K562 (cell line): Measurements from ENCODE around the gene PIK3CA. TPM values are rescaled to one million over a fixed set of nuclear protein-coding genes. Genes with fewer than 3 reads are reported as not detected.
A peak's percentile ranks its signal among the peaks of the same experiment; 100 is the strongest.
"Not testable (repeated sequence)": the region's sequence is repeated elsewhere in the genome, so short reads cannot be mapped to it uniquely, and the experiment has no call there.

Experiments
- ATAC-seq: fragments of 200-7000 bp; cut with Tn5 transposase; 3 replicates; pipeline ENCODE4 v1.9.1; 2020; ENCODE audit warnings: moderate library complexity
- BruUV-seq: library from RNA; stranded (reverse); fragments of 400-500 nt; replicated peaks from 2 replicates; lab custom pipeline; 2021; lab: Mats Ljungman, UMichigan
- CTCF ChIA-PET: fragments of 300-600 bp; formaldehyde crosslinking; extraction: SDS; loops from one replicate; lab custom pipeline; 2021; ENCODE audit warnings: low intra/inter-chr PET ratio; lab: Yijun Ruan, JAX
- POLR2A ChIA-PET: fragments of 300-600, 350-650 bp; sonication (Branson Sonifier 250); formaldehyde crosslinking; extraction: SDS; loops from one replicate; lab custom pipeline; 2021; ENCODE audit warnings: antibody characterized with exemption, inconsistent platforms; lab: Yijun Ruan, JAX
- DNase-seq, 4 experiments: peaks; one replicate each; pipeline versions ENCODE4 v3.0.0 to v3.0.0-alpha.2; 2011 to 2018; ENCODE audit warnings: low spot score in 3 of 4, mixed read lengths in 3 of 4; ENCODE audit errors: extremely low read depth in 1 of 4
- FAIRE-seq: peaks from 2 replicates; lab custom pipeline; 2011; peaks lifted over from hg19 to GRCh38; lab: Jason Lieb, UNC
- H2AFZ ChIP-seq: 2 replicates; pipeline ENCODE4 v1.6.0; 2011; ENCODE audit warnings: low read depth, low read length, control low read depth, inconsistent platforms
- H3K27ac ChIP-seq: fragments of 200-600 bp; 3 replicates; pipeline ENCODE4 v1.8.0; 2011; ENCODE audit warnings: low read depth, mild to moderate bottlenecking, control low read depth, inconsistent platforms, low read length, moderate library complexity, mixed read lengths; ENCODE audit errors: extremely low read depth
- H3K27me3 ChIP-seq, 2 experiments: fragments of 300-600 bp in 1 of 2; 2 replicates in 1 of 2; 3 replicates in 1 of 2; pipeline versions ENCODE4 v1.6.0 to v1.8.0; 2011; ENCODE audit warnings: inconsistent platforms in 2 of 2, low read length in 2 of 2, mild to moderate bottlenecking in 1 of 2, mixed read lengths in 1 of 2, moderate library complexity in 1 of 2; ENCODE audit not compliant: control insufficient read depth in 2 of 2, insufficient read depth in 2 of 2
- H3K36me3 ChIP-seq: fragments of 300-600 bp; 3 replicates; pipeline ENCODE4 v1.8.0; 2011; ENCODE audit warnings: mild to moderate bottlenecking, low read length, inconsistent platforms; ENCODE audit not compliant: control insufficient read depth, insufficient read depth
- H3K4me1 ChIP-seq, 2 experiments: fragments of 200-600 bp in 1 of 2; replicated peaks in 1 of 2; 2 replicates in 1 of 2; 3 replicates in 1 of 2; pipeline versions ENCODE4 v1.5.1 to v1.8.0; 2011; ENCODE audit warnings: inconsistent platforms in 2 of 2, low read length in 2 of 2, mild to moderate bottlenecking in 1 of 2, mixed read lengths in 1 of 2, moderate library complexity in 1 of 2; ENCODE audit not compliant: control insufficient read depth in 2 of 2, insufficient read depth in 2 of 2
- H3K4me2 ChIP-seq: 2 replicates; pipeline ENCODE4 v1.6.1; 2011; ENCODE audit warnings: low read length, control low read depth, inconsistent platforms, mixed read lengths; ENCODE audit not compliant: insufficient read depth
- H3K4me3 ChIP-seq: fragments of 200-600 bp; sonication (generic), shearing (Covaris generic); 2 replicates; pipeline ENCODE4 v1.5.1; 2016; ENCODE audit warnings: control low read depth, inconsistent platforms
- H3K79me2 ChIP-seq: fragments of 200-600 bp; 3 replicates; pipeline ENCODE4 v1.8.0; 2011; ENCODE audit warnings: low read length, inconsistent platforms; ENCODE audit not compliant: control insufficient read depth, insufficient read depth
- H3K9ac ChIP-seq, 2 experiments: 2 replicates each; pipeline versions ENCODE4 v1.6.0 to v1.6.1; 2011; ENCODE audit warnings: low read depth in 2 of 2, low read length in 2 of 2, control low read depth in 1 of 2, inconsistent platforms in 1 of 2, mild to moderate bottlenecking in 1 of 2, mixed read lengths in 1 of 2; ENCODE audit not compliant: insufficient read depth in 1 of 2
- H3K9me1 ChIP-seq: one replicate; pipeline ENCODE4 v1.6.0; 2011; ENCODE audit warnings: inconsistent platforms, mild to moderate bottlenecking, low read length, moderate library complexity; ENCODE audit not compliant: control insufficient read depth, insufficient read depth
- H3K9me3 ChIP-seq: replicated peaks from 2 replicates; pipeline ENCODE4 v1.5.1; 2011; ENCODE audit warnings: low read depth, low read length, inconsistent platforms; ENCODE audit not compliant: control insufficient read depth, insufficient read depth
- H4K20me1 ChIP-seq: replicated peaks from 2 replicates; pipeline ENCODE4 v1.6.1; 2011; ENCODE audit warnings: low read length, inconsistent platforms, mixed read lengths; ENCODE audit not compliant: control insufficient read depth, insufficient read depth
- ASH1L ChIP-seq: fragments of 450-650 bp; IDR thresholded peaks from 2 replicates; pipeline ENCODE4 v1.6.1; 2018; ENCODE audit warnings: borderline replicate concordance, mild to moderate bottlenecking, low read depth; ENCODE audit not compliant: partially characterized antibody
- BCOR ChIP-seq: fragments of 450-650 bp; IDR thresholded peaks from 2 replicates; pipeline ENCODE4 v1.6.1; 2016
- CBFA2T3 ChIP-seq: fragments of 450-650 bp; IDR thresholded peaks from 2 replicates; pipeline ENCODE4 v1.6.1; 2017
- CSDE1 ChIP-seq, 2 experiments: fragments of 450-650 bp; IDR thresholded peaks; 2 replicates each; pipeline ENCODE4 v1.6.1; 2016; ENCODE audit warnings: mild to moderate bottlenecking in 1 of 2
- CTBP1 ChIP-seq: fragments of 450-650 bp; IDR thresholded peaks from 2 replicates; pipeline ENCODE4 v1.6.1; 2016; ENCODE audit warnings: borderline replicate concordance
- KDM1A ChIP-seq, 2 experiments: fragments of 450-650 bp; IDR thresholded peaks; 2 replicates each; pipeline ENCODE4 v1.6.1; 2016; ENCODE audit warnings: mild to moderate bottlenecking in 2 of 2
- ZFP1 ChIP-seq: fragments of 450-650 bp; formaldehyde crosslinking; IDR thresholded peaks from 2 replicates; pipeline ENCODE4 v1.4.0; 2020; ENCODE audit warnings: mild to moderate bottlenecking, mixed read lengths
- ZNF146 ChIP-seq: IDR thresholded peaks from one replicate; pipeline ENCODE4 v1.6.1; 2018; ENCODE audit warnings: missing compliant biosample characterization; ENCODE audit not compliant: unreplicated experiment
- ZNF717 ChIP-seq: fragments of 250-450 bp; sonication (Bioruptor Pico); IDR thresholded peaks from 2 replicates; pipeline ENCODE4 v1.5.0; 2021
- whole genome bisulfite sequencing: fragments of 100-300 bp; shearing (Covaris generic); methylation state at CpG from one replicate; pipeline ENCODE4 v1.1.6; 2016; ENCODE audit warnings: low coverage, mixed read lengths; ENCODE audit not compliant: insufficient coverage; ENCODE audit errors: missing lambda C conversion rate; 5-methylcytosine and 5-hydroxymethylcytosine counted together
- in situ Hi-C: fragments of 300-500 bp; cut with MboI; formaldehyde crosslinking; loops from 4 replicates; pipeline ENCODE4 v1.15.0; 2018; ENCODE audit warnings: inconsistent platforms, mixed read lengths
- intact Hi-C: fragments of 100-400 bp; cut with micrococcal nuclease; formaldehyde crosslinking; loops from 2 replicates; pipeline ENCODE4 v1.14.2; 2022
- polyA plus RNA-seq, 8 experiments: library from polyadenylated mRNA; depleted of rRNA in 4 of 8; stranded (reverse) in 5 of 8; unstranded in 3 of 8; fragments of >200 nt; fragmentation: Nextera tagmentation in 2 of 8; fragmentation: Illumina TruSeq in 1 of 8; extraction: Ambion mirVana in 2 of 8; extraction: Trizol in 1 of 8; gene quantifications; 2 replicates each; pipeline versions ENCODE4 v1.2.1 to v1.2.3, GENCODE V29; 2011 to 2014; ENCODE audit warnings: inconsistent platforms in 1 of 8, missing spikeins in 1 of 8
- total RNA-seq, 7 experiments: library from RNA; depleted of rRNA in 6 of 7; stranded (reverse); fragments of >200 nt in 6 of 7; fragmentation: Illumina TruSeq in 2 of 7; extraction: Trizol in 2 of 7; gene quantifications; 2 replicates each; pipeline versions ENCODE4 v1.2.1 to v1.2.3, GENCODE V29; 2011 to 2021; ENCODE audit warnings: low replicate concordance in 1 of 7
- TF ChIP-seq, protein P1 (sequence below), 2 experiments: fragments of 450-650 bp; IDR thresholded peaks; 2 replicates each; pipeline ENCODE4 v1.6.1; 2018; ENCODE audit warnings: mild to moderate bottlenecking in 2 of 2, low read depth in 1 of 2; ENCODE audit not compliant: partially characterized antibody in 2 of 2
- TF ChIP-seq, protein P2 (sequence below): sonication (generic); formaldehyde crosslinking; IDR thresholded peaks from 2 replicates; pipeline ENCODE4 v1.5.0; 2020; ENCODE audit warnings: missing genetic modification reagents

Gene PIK3CA
- total and polyA plus RNA-seq, 9 of the 15 experiments (the other 6 are each of a cell fraction or from before 2014, with no cell fraction given), result 3.8 to 19.4 (median 10.8) TPM

DNA sequence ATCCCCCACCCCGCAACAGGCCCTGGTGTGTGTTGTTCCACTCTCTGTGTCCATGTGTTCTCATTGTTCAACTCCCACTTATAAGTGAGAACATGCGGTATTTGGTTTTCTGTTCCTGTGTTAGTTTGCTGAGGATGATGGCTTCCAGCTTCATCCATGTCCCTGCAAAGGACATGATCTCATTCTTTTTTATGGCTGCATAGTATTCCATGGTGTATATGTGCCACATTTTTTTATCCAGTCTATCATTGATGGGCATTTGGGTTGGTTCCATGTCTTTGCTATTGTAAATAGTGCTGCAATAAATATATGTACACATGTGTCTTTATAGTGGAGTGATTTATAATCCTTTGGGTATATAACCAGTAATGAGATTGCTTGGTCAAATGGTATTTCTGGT, 126.3 kb downstream of the PIK3CA start:
- H3K36me3 ChIP-seq, H4K20me1 ChIP-seq, FAIRE-seq, intact Hi-C loops, in situ Hi-C loops, H3K27me3 ChIP-seq, H3K9ac ChIP-seq, DNase-seq, CTCF ChIA-PET, H3K9me1 ChIP-seq, H3K79me2 ChIP-seq, H2AFZ ChIP-seq, H3K27ac ChIP-seq, H3K4me3 ChIP-seq, ATAC-seq, H3K9me3 ChIP-seq, BruUV-seq, H3K4me2 ChIP-seq: not testable (repeated sequence)
- WGBS, result 93% methylated on average over 2 of the region's 2 CpGs
- H3K4me1 ChIP-seq, result peaks cover 11 to 18% of the 10 kb centered on the region in 2 experiments; a peak in 4 of 5 replicates
- peak; percentile 50 for TF ChIP-seq ZNF146 (CRISPR knock-in tag)
- TF ChIP-seq BCOR, result peak; percentile 67; the same call in 1 of the 2 replicates
- TF ChIP-seq KDM1A (IDR thresholded peaks at IDR 0.05), result peak in 1 of 2 experiments; percentile 26; a peak in 1 of 4 replicates
- POLR2A ChIA-PET, result interaction anchor here (0.6 kb wide), 1 partner anchor 8 kb away, joined by 4 read pairs; no protein-coding TSS in a partner anchor

DNA sequence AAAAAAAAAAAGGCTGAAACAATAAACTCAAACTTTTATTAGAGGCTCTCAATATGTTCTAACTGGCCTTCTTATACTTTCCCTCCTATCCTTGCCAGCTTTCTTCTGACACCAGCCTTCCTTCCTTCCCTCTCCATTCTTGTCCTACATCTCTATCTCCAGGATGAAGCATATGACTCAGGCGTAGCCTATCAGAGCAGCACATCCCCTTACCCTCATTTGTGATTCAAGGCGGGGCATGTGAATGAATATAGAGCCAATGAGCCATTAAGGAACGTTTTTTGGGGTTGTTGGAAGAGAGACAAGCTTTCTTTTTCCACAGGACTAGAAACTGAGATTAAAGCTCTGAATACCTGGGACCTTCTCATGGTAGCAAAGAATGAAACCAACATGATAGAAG, 127.8 kb downstream of the PIK3CA start:
- Histone ChIP-seq H4K20me1 (no peaks in the 10 kb centered on the region), H3K9me1 (no peaks in the 10 kb centered on the region), H3K9me3 (no peaks in the 10 kb centered on the region), H3K4me2 (peak overlapping the region; percentile 39), H3K4me3 (no peak overlapping the region), H3K9ac (0 out of 4 replicates have a peak overlapping the region, but pooled peaks of 1 of the 2 experiments have one; percentile 24), H2AFZ (peak overlapping the region; percentile 91), H3K27ac (0 out of 3 replicates have a peak overlapping the region, but pooled peaks have one; percentile 3), H3K79me2 (no peaks in the 10 kb centered on the region), H3K4me1 (peaks cover 6 to 13% of the 10 kb centered on the region in 2 experiments; a peak in 4 of 5 replicates), H3K27me3 (no peaks in the 10 kb centered on the region), H3K36me3 (no peaks in the 10 kb centered on the region)
- ChIA-PET CTCF (no interaction called here), POLR2A (interaction anchor here (0.6 to 1.7 kb wide), 3 partner anchors 13 to 138 kb away, joined by 3 to 6 read pairs (median 4); no protein-coding TSS in a partner anchor)
- in situ Hi-C loops, result no loop called here
- BruUV-seq, result no TSS peak
- peak; percentile 59 to 70 (median 61) for DNase-seq
- FAIRE-seq, result peak; percentile 84
- peak; percentile 88 for ATAC-seq
- 9% methylated on average over 3 of the region's 3 CpGs for WGBS
- intact Hi-C loops, result no loop called here
- TF ChIP-seq, protein P1, sequence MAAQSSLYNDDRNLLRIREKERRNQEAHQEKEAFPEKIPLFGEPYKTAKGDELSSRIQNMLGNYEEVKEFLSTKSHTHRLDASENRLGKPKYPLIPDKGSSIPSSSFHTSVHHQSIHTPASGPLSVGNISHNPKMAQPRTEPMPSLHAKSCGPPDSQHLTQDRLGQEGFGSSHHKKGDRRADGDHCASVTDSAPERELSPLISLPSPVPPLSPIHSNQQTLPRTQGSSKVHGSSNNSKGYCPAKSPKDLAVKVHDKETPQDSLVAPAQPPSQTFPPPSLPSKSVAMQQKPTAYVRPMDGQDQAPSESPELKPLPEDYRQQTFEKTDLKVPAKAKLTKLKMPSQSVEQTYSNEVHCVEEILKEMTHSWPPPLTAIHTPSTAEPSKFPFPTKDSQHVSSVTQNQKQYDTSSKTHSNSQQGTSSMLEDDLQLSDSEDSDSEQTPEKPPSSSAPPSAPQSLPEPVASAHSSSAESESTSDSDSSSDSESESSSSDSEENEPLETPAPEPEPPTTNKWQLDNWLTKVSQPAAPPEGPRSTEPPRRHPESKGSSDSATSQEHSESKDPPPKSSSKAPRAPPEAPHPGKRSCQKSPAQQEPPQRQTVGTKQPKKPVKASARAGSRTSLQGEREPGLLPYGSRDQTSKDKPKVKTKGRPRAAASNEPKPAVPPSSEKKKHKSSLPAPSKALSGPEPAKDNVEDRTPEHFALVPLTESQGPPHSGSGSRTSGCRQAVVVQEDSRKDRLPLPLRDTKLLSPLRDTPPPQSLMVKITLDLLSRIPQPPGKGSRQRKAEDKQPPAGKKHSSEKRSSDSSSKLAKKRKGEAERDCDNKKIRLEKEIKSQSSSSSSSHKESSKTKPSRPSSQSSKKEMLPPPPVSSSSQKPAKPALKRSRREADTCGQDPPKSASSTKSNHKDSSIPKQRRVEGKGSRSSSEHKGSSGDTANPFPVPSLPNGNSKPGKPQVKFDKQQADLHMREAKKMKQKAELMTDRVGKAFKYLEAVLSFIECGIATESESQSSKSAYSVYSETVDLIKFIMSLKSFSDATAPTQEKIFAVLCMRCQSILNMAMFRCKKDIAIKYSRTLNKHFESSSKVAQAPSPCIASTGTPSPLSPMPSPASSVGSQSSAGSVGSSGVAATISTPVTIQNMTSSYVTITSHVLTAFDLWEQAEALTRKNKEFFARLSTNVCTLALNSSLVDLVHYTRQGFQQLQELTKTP (IDR thresholded peaks at IDR 0.05; ENCODE audit: low read depth in 1 of 2, partially characterized antibody in 2 of 2), result no peak
- TF ChIP-seq CSDE1 (IDR thresholded peaks at IDR 0.05) (no peak), CTBP1 (no peak), CBFA2T3 (peak; percentile 43; the same call in 1 of the 2 replicates), ZNF717 (CRISPR knock-in tag) (no peak), ZFP1 (CRISPR knock-in tag) (no peak), ASH1L (no peak)
- TF ChIP-seq, protein P2, sequence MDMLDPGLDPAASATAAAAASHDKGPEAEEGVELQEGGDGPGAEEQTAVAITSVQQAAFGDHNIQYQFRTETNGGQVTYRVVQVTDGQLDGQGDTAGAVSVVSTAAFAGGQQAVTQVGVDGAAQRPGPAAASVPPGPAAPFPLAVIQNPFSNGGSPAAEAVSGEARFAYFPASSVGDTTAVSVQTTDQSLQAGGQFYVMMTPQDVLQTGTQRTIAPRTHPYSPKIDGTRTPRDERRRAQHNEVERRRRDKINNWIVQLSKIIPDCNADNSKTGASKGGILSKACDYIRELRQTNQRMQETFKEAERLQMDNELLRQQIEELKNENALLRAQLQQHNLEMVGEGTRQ (CRISPR knock-in tag), result 0 out of 2 replicates have a peak, but pooled peaks have one; percentile 19
